ENCODE data around the gene RPS19BP1.

DNA sequence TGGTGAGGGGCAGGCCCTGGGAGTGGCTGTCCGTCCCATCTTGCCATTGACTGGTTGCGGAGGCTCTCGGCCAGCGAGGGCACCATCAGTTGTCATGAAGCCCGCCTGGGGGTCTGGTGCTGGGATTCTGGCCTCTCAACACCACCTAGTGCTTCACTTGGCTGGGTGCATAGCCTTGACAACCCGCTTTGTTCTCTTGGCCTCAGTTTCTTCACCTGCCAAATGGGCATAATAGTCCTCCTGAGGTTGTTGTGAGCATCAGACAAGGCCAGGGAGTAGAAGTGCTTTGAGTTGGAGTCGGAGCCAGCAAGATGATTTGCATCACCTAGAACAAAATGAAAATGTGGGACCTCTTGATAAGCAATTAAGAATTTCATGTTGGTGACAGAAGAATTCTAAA is 36.5 kb upstream of the RPS19BP1 start:
- TF ChIP-seq, protein P1, sequence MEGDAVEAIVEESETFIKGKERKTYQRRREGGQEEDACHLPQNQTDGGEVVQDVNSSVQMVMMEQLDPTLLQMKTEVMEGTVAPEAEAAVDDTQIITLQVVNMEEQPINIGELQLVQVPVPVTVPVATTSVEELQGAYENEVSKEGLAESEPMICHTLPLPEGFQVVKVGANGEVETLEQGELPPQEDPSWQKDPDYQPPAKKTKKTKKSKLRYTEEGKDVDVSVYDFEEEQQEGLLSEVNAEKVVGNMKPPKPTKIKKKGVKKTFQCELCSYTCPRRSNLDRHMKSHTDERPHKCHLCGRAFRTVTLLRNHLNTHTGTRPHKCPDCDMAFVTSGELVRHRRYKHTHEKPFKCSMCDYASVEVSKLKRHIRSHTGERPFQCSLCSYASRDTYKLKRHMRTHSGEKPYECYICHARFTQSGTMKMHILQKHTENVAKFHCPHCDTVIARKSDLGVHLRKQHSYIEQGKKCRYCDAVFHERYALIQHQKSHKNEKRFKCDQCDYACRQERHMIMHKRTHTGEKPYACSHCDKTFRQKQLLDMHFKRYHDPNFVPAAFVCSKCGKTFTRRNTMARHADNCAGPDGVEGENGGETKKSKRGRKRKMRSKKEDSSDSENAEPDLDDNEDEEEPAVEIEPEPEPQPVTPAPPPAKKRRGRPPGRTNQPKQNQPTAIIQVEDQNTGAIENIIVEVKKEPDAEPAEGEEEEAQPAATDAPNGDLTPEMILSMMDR (IDR thresholded peaks at IDR 0.05; ENCODE audit: poor library complexity), result no peak
- TF ChIP-seq EZH2phosphoT487 (IDR thresholded peaks at IDR 0.05; ENCODE audit: low read depth, severe bottlenecking, unreplicated experiment), result no peak

Data from hepatocyte (in vitro differentiated cells).